Measurements from ENCODE around the gene KCNMB2. TPM values are rescaled to one million over a fixed set of nuclear protein-coding genes. Genes with fewer than 3 reads are reported as not detected.

KCNMB2 gene
- total RNA-seq, 1 experiment from 2014 or later: not detected

GRCh38 chr3:178795349-178795748 lies 259.1 kb downstream of the KCNMB2 start:
- no peak for DNase-seq (ENCODE audit: low spot score)
- Histone ChIP-seq H3K9me3 (ENCODE audit: low read depth, low read length, poor library complexity, severe bottlenecking) (no peaks in the 10 kb centered on the region), H3K27me3 (replicated peaks; ENCODE audit: insufficient read depth, low read depth, low read length, poor library complexity) (no peaks in the 10 kb centered on the region), H3K36me3 (ENCODE audit: insufficient read depth, low read length, poor library complexity, severe bottlenecking) (no peaks in the 10 kb centered on the region), H3K4me3 (ENCODE audit: low read depth, low read length, poor library complexity, severe bottlenecking) (no peak overlapping the region), H3K27ac (ENCODE audit: low read depth, low read length, poor library complexity, severe bottlenecking) (no peak overlapping the region), H3K4me1 (ENCODE audit: insufficient read depth, low read length, poor library complexity, severe bottlenecking) (no peaks in the 10 kb centered on the region)
- no TSS peak for BruUV-seq (replicated peaks)
- ChIA-PET CTCF (no interaction called here), POLR2A (ENCODE audit: low non-redundant PET) (no interaction called here)
- intact Hi-C loops (cut with micrococcal nuclease; ENCODE audit: unreplicated experiment): no loop called here
- no peak for TF ChIP-seq CTCF (conservative IDR thresholded peaks at IDR 0.05; ENCODE audit: low read depth, low read length)
- TF ChIP-seq EZH2 (IDR thresholded peaks at IDR 0.05; ENCODE audit: borderline replicate concordance, low read depth, low read length, poor library complexity, severe bottlenecking): no peak

- DNase-seq (ENCODE audit: low spot score): no peak
- POLR2A ChIA-PET (ENCODE audit: low non-redundant PET): no interaction called here
- TF ChIP-seq CTCF (conservative IDR thresholded peaks at IDR 0.05; ENCODE audit: low read depth, low read length): no peak
- TF ChIP-seq EZH2 (IDR thresholded peaks at IDR 0.05; ENCODE audit: borderline replicate concordance, low read depth, low read length, poor library complexity, severe bottlenecking): no peak
- BruUV-seq (replicated peaks): no TSS peak
- Histone ChIP-seq H3K27me3 (replicated peaks; ENCODE audit: insufficient read depth, low read depth, low read length, poor library complexity) (no peaks in the 10 kb centered on the region), H3K9me3 (ENCODE audit: low read depth, low read length, poor library complexity, severe bottlenecking) (no peaks in the 10 kb centered on the region), H3K4me1 (ENCODE audit: insufficient read depth, low read length, poor library complexity, severe bottlenecking) (no peaks in the 10 kb centered on the region), H3K27ac (ENCODE audit: low read depth, low read length, poor library complexity, severe bottlenecking) (no peak overlapping the region), H3K36me3 (ENCODE audit: insufficient read depth, low read length, poor library complexity, severe bottlenecking) (no peaks in the 10 kb centered on the region), H3K4me3 (ENCODE audit: low read depth, low read length, poor library complexity, severe bottlenecking) (no peak overlapping the region)
- CTCF ChIA-PET: no interaction called here
- intact Hi-C loops (cut with micrococcal nuclease; ENCODE audit: unreplicated experiment): no loop called here
Measured at GRCh38 chr3:178802259-178802658, 266.0 kb downstream of the KCNMB2 start.

DNA sequence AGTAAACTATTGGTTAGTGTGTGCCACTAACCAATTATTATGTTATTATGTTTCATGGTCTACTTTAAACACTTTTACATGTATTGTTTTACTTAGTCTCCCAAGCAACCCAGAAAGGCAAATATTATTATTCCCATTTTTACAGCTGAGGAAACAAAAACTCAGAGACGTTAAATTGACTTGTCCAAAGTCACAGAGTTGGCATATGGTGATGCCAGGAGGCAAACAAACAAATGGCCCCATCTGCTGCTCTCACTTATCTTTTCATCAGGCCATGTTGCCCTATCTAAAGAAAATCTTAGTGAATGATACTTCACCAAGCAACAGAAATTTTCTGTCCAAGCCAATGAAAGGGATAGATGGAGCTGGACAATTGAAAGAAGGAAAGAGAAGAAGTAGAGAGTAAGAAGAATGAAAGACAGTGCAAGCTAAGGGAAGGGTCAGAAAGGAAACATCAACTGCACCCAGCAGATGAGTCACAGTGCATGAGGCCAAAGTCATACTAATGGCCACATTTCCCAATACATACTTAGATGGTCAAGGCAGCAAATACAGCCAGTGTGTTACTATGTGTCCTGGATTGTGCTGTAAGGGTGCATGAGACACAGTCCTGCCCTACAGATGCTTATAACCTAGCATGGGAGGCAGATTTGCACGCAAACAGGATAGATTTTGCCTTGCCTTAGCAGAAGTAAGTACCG lies 266.9 kb downstream of the KCNMB2 start:
- Histone ChIP-seq H3K9me3 (ENCODE audit: low read depth, low read length, poor library complexity, severe bottlenecking) (no peaks in the 10 kb centered on the region), H3K27ac (ENCODE audit: low read depth, low read length, poor library complexity, severe bottlenecking) (no peak overlapping the region), H3K27me3 (replicated peaks; ENCODE audit: insufficient read depth, low read depth, low read length, poor library complexity) (no peaks in the 10 kb centered on the region), H3K4me1 (ENCODE audit: insufficient read depth, low read length, poor library complexity, severe bottlenecking) (no peaks in the 10 kb centered on the region), H3K36me3 (ENCODE audit: insufficient read depth, low read length, poor library complexity, severe bottlenecking) (no peaks in the 10 kb centered on the region), H3K4me3 (ENCODE audit: low read depth, low read length, poor library complexity, severe bottlenecking) (no peak overlapping the region)
- intact Hi-C loops (cut with micrococcal nuclease; ENCODE audit: unreplicated experiment): no loop called here
- ChIA-PET CTCF (no interaction called here), POLR2A (ENCODE audit: low non-redundant PET) (no interaction called here)
- TF ChIP-seq CTCF (conservative IDR thresholded peaks at IDR 0.05; ENCODE audit: low read depth, low read length): no peak
- TF ChIP-seq EZH2 (IDR thresholded peaks at IDR 0.05; ENCODE audit: borderline replicate concordance, low read depth, low read length, poor library complexity, severe bottlenecking): no peak
- no peak for DNase-seq (ENCODE audit: low spot score)
- no TSS peak for BruUV-seq (replicated peaks)
